Measurements from ENCODE around the gene KIF16B.

GRCh38 chr20:16621435-16622141 is 48.3 kb upstream of the KIF16B start:
- TF ChIP-seq CTCF (IDR thresholded peaks at IDR 0.05 in 2 of 3, conservative IDR thresholded peaks at IDR 0.05 in 1 of 3; ENCODE audit: control insufficient read depth in 2 of 3, extremely low read depth in 1 of 3, insufficient read depth in 1 of 3, low read depth in 3 of 3, low read length in 3 of 3) (no peak), SP1 (IDR thresholded peaks at IDR 0.05; ENCODE audit: low read depth, low read length) (no peak), HDAC6 (IDR thresholded peaks at IDR 0.05; ENCODE audit: unreplicated experiment) (no peak), EZH2 (IDR thresholded peaks at IDR 0.05; ENCODE audit: borderline replicate concordance, control insufficient read depth, low read depth, low read length) (no peak), CHD2 (IDR thresholded peaks at IDR 0.05; ENCODE audit: borderline replicate concordance, low read depth, low read length) (no peak), ZNF384 (IDR thresholded peaks at IDR 0.05; ENCODE audit: borderline replicate concordance, low read depth, low read length) (no peak), CBX5 (IDR thresholded peaks at IDR 0.05; ENCODE audit: low read depth) (no peak), HDGF (IDR thresholded peaks at IDR 0.05) (no peak), PBX3 (IDR thresholded peaks at IDR 0.05; ENCODE audit: insufficient replicate concordance, low read depth, low read length) (no peak)

Measured in GM12878 (cell line).